PC-9 (cell line): Measurements from ENCODE around the gene SHANK2. TPM values are rescaled to one million over a fixed set of nuclear protein-coding genes. Genes with fewer than 3 reads are reported as not detected.

Experiments
- BruUV-seq: library from RNA; stranded (reverse); fragments of 400-500 nt; replicated peaks from 2 replicates; lab custom pipeline; 2021; lab: Mats Ljungman, UMichigan
- CTCF ChIA-PET: fragments of 300-600 bp; sonication (Branson Sonifier 250); formaldehyde crosslinking; loops from one replicate; lab custom pipeline; 2022; ENCODE audit warnings: antibody characterized with exemption; lab: Charles Lee
- POLR2A ChIA-PET: fragments of 300-600 bp; sonication (Branson Sonifier 250); formaldehyde crosslinking; loops from one replicate; lab custom pipeline; 2022; ENCODE audit warnings: antibody characterized with exemption; ENCODE audit not compliant: unreplicated experiment; lab: Charles Lee
- DNase-seq, 2 experiments: peaks; one replicate each; pipeline versions ENCODE4 v3.0.0 to v3.0.0-alpha.2; 2015 to 2022; ENCODE audit warnings: mixed read lengths in 1 of 2
- H2AFZ ChIP-seq: fragments of 200-600 bp; sonication (generic); 2 replicates; pipeline ENCODE4 v1.8.1; 2017; ENCODE audit warnings: antibody characterized with exemption
- H3F3A ChIP-seq: fragments of 200-600 bp; sonication (generic); 2 replicates; pipeline ENCODE4 v1.8.1; 2017; ENCODE audit warnings: antibody characterized with exemption, mild to moderate bottlenecking, low read depth; ENCODE audit not compliant: insufficient read depth
- H3K27ac ChIP-seq: fragments of 200-600 bp; sonication (generic); 2 replicates; pipeline ENCODE4 v1.6.1; 2016; ENCODE audit warnings: mixed run types
- H3K27me3 ChIP-seq: fragments of 200-600 bp; sonication (generic); 2 replicates; pipeline ENCODE4 v1.6.1; 2016; ENCODE audit warnings: low read depth, mixed run types; ENCODE audit not compliant: insufficient read depth
- H3K36me3 ChIP-seq: fragments of 200-600 bp; sonication (generic); 2 replicates; pipeline ENCODE4 v1.6.1; 2016; ENCODE audit warnings: low read depth, mixed run types
- H3K4me1 ChIP-seq: fragments of 200-600 bp; sonication (generic); replicated peaks from 2 replicates; pipeline ENCODE4 v1.6.1; 2016; ENCODE audit warnings: mixed run types; ENCODE audit not compliant: insufficient read depth
- H3K4me2 ChIP-seq: fragments of 200-600 bp; sonication (generic); 2 replicates; pipeline ENCODE4 v1.6.1; 2017; ENCODE audit warnings: mixed run types
- H3K4me3 ChIP-seq: fragments of 200-600 bp; sonication (generic); 2 replicates; pipeline ENCODE4 v1.6.1; 2016; ENCODE audit warnings: mixed run types
- H3K79me2 ChIP-seq: fragments of 200-600 bp; sonication (generic); 2 replicates; pipeline ENCODE4 v1.6.1; 2017; ENCODE audit warnings: low read depth, mixed run types
- H3K9me2 ChIP-seq: fragments of 200-600 bp; sonication (generic); 2 replicates; pipeline ENCODE4 v1.8.1; 2017; ENCODE audit warnings: mild to moderate bottlenecking; ENCODE audit not compliant: insufficient read depth
- H3K9me3 ChIP-seq: fragments of 200-600 bp; sonication (generic); 2 replicates; pipeline ENCODE4 v1.8.1; 2016; ENCODE audit warnings: low read depth; ENCODE audit not compliant: insufficient read depth
- H4K20me1 ChIP-seq: fragments of 200-600 bp; sonication (generic); 2 replicates; pipeline ENCODE4 v1.8.1; 2017; ENCODE audit not compliant: insufficient read depth
- EZH2 ChIP-seq: fragments of 200-600 bp; sonication (generic); IDR thresholded peaks from 2 replicates; pipeline ENCODE4 v1.8.0; 2017; ENCODE audit warnings: antibody characterized with exemption, low read depth
- intact Hi-C: fragments of 100-400 bp; cut with micrococcal nuclease; formaldehyde crosslinking; loops from one replicate; pipeline ENCODE4 v1.10.0; 2022; ENCODE audit not compliant: unreplicated experiment
- total RNA-seq: library from RNA; stranded (reverse); gene quantifications from 2 replicates; pipeline ENCODE4 v1.2.3, GENCODE V29; 2021
- TF ChIP-seq, protein P1 (sequence below): fragments of 200-600 bp; sonication (generic); conservative IDR thresholded peaks from 2 replicates; pipeline ENCODE4 v1.6.1; 2017; ENCODE audit warnings: mixed run types, antibody characterized with exemption, mild to moderate bottlenecking, moderate library complexity

The SHANK2 gene
- total RNA-seq, 1 experiment from 2014 or later, result 50.5 TPM

DNA sequence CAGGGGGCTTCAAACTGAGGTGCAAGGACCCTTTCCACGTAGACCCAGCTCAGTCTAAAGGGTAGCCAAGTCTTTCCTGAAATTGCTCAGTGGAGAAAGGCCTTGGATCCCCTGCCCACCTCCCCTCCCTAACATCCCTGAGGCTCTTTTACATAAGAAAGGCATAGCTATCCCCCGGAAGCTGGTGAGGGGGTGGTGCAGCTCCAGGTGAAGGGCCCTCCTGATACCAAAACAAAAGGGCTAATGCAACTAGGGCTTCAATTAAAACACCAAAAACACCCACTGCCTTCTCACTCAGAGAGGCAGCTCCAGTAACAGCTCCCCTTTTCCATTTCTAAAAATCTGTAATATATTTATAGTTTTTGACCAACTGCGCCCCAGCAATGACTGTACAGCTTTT is 5.8 kb downstream of the SHANK2 start:
- Histone ChIP-seq H3K9me3 (no peaks in the 10 kb centered on the region), H3K36me3 (no peaks in the 10 kb centered on the region), H3F3A (peaks cover 21% of the 10 kb centered on the region), H3K4me3 (no peak overlapping the region), H3K4me1 (peaks cover 30% of the 10 kb centered on the region), H3K79me2 (peaks cover 77% of the 10 kb centered on the region), H3K4me2 (no peak overlapping the region), H2AFZ (no peak overlapping the region), H4K20me1 (peaks cover 19% of the 10 kb centered on the region), H3K27me3 (no peaks in the 10 kb centered on the region), H3K27ac (no peak overlapping the region), H3K9me2 (no peaks in the 10 kb centered on the region)
- ChIA-PET CTCF (interaction anchor here (0.6 kb wide), 1 partner anchor 218 kb away, joined by 14 read pairs; no protein-coding TSS in a partner anchor), POLR2A (no interaction called here)
- no peak for DNase-seq
- BruUV-seq, result no TSS peak
- intact Hi-C loops, result no loop called here
- TF ChIP-seq EZH2, result no peak
- TF ChIP-seq, protein P1, sequence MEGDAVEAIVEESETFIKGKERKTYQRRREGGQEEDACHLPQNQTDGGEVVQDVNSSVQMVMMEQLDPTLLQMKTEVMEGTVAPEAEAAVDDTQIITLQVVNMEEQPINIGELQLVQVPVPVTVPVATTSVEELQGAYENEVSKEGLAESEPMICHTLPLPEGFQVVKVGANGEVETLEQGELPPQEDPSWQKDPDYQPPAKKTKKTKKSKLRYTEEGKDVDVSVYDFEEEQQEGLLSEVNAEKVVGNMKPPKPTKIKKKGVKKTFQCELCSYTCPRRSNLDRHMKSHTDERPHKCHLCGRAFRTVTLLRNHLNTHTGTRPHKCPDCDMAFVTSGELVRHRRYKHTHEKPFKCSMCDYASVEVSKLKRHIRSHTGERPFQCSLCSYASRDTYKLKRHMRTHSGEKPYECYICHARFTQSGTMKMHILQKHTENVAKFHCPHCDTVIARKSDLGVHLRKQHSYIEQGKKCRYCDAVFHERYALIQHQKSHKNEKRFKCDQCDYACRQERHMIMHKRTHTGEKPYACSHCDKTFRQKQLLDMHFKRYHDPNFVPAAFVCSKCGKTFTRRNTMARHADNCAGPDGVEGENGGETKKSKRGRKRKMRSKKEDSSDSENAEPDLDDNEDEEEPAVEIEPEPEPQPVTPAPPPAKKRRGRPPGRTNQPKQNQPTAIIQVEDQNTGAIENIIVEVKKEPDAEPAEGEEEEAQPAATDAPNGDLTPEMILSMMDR, result no peak

DNA sequence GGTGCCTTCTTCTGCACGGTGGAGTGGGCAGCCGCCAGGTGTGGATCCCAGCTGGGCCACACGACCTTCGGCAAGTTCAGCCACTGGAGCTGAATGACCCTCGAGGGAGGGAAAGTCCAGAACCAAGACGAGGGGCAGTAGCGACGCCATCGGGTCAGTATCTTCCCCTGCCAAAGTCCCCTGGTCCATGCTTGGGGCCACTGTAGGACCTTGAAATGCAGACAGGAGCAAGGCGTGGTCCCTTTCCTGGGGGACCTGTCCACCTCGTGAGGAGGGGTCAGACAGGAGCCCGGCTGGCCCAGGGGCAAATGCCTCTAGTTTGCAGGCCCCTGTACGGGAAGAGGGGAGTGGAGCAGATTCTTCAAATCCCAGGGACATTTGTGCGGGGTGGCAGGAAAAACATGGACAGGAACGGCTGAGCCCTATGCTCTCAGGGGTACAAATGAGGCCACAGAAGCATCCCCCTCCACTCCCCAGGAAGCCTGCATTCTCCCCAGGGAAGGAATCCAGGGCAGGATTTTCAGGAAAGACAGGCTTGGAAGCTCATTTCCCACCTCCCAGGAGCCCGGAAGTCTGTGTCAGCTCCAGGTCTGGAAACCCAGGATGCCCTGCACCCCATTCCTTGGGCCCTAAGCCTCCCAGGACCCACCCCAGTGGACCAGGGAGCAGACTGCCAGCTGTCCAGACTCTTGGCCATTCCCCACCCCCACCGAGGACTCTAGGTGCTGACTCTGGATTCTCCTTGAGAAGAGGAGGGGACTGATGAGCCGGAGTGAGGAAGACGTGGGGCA is 6.6 kb downstream of the SHANK2 start:
- Histone ChIP-seq H3K9me2 (no peaks in the 10 kb centered on the region), H3K27ac (no peak overlapping the region), H3K36me3 (no peaks in the 10 kb centered on the region), H2AFZ (no peak overlapping the region), H3K4me3 (no peak overlapping the region), H3K4me1 (peaks cover 31% of the 10 kb centered on the region), H3K9me3 (no peaks in the 10 kb centered on the region), H3K4me2 (no peak overlapping the region), H4K20me1 (peaks cover 17% of the 10 kb centered on the region), H3K79me2 (peaks cover 73% of the 10 kb centered on the region), H3F3A (peaks cover 29% of the 10 kb centered on the region), H3K27me3 (no peaks in the 10 kb centered on the region)
- POLR2A ChIA-PET, result interaction anchor here (0.6 kb wide), 1 partner anchor 142 kb away, joined by 5 read pairs; no protein-coding TSS in a partner anchor
- no peak for DNase-seq
- no peak for TF ChIP-seq EZH2
- TF ChIP-seq, protein P1, result no peak
- CTCF ChIA-PET, result no interaction called here
- intact Hi-C loops, result no loop called here
- BruUV-seq, result no TSS peak

DNA sequence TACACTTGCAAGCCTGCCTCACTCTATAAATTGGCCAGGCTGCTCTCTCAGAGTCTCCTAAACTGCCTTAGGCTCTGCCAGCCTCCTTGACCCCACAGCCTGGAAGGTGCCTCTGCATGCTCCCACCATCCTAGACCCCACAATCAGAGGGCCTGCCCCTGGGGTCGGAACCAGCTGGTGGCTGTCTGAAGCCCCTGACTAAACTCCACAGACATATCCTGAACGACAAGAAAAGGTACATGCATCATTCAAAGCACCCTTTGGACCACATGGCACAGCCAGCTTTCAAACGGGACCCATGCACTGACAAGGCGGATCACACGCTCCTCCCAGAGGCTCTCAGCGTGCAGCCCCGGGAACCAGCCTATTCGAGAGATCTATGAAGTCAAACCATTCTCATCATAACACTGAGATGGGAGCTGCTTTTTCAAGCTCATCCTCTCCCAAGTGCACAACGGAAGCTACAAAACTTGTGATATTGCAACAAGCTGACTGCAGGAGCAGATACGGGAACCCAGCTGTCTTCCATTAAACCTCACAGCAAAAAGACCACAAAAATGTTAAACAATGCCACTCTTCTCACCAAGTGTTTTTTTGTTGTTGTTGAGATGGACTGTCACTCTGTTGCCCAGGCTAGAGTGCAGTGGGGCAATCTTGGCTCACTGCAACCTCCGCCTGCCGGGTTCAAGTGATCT is 8.1 kb downstream of the SHANK2 start:
- ChIA-PET CTCF (no interaction called here), POLR2A (no interaction called here)
- Histone ChIP-seq H3K9me3 (no peaks in the 10 kb centered on the region), H3K79me2 (peaks cover 71% of the 10 kb centered on the region), H3K27me3 (no peaks in the 10 kb centered on the region), H3K4me3 (no peak overlapping the region), H3K27ac (no peak overlapping the region), H3K4me1 (peaks cover 31% of the 10 kb centered on the region), H3K9me2 (no peaks in the 10 kb centered on the region), H4K20me1 (peaks cover 9% of the 10 kb centered on the region; the same call in 1 of the 2 replicates), H3F3A (peaks cover 35% of the 10 kb centered on the region), H3K4me2 (no peak overlapping the region), H2AFZ (no peak overlapping the region), H3K36me3 (peaks cover 9% of the 10 kb centered on the region; the same call in 1 of the 2 replicates)
- TF ChIP-seq, protein P1, result no peak
- TF ChIP-seq EZH2, result no peak
- no TSS peak for BruUV-seq
- intact Hi-C loops, result no loop called here
- no peak for DNase-seq
